Panc1 (cell line): Measurements from ENCODE around the gene APOL5. TPM values are rescaled to one million over a fixed set of nuclear protein-coding genes. Genes with fewer than 3 reads are reported as not detected.

ENCODE experiments used
- ATAC-seq: fragments of 200-7000 bp; cut with Tn5 transposase; 2 replicates; pipeline ENCODE4 v1.9.1; 2020; ENCODE audit warnings: mild to moderate bottlenecking, moderate library complexity
- BruUV-seq: library from RNA; stranded (reverse); fragments of 400-500 nt; replicated peaks from 2 replicates; lab custom pipeline; 2021; lab: Mats Ljungman, UMichigan
- CTCF ChIA-PET: fragments of 300-600 bp; sonication (Branson Sonifier 250); formaldehyde crosslinking; loops from one replicate; lab custom pipeline; 2022; ENCODE audit warnings: antibody characterized with exemption; lab: Charles Lee
- POLR2A ChIA-PET: fragments of 300-600 bp; sonication (Branson Sonifier 250); formaldehyde crosslinking; loops from one replicate; lab custom pipeline; 2022; ENCODE audit warnings: antibody characterized with exemption; lab: Charles Lee
- DNase-seq: peaks from one replicate; pipeline ENCODE4 v3.0.0-alpha.2; 2010; ENCODE audit warnings: low read depth, low spot score
- H3K27ac ChIP-seq: 2 replicates; pipeline ENCODE4 v1.5.1; 2011; ENCODE audit warnings: mild to moderate bottlenecking, low read length, inconsistent platforms
- H3K27me3 ChIP-seq: fragments of 200-500 bp; sonication (Bioruptor generic); 2 replicates; pipeline ENCODE4 v1.6.0; 2014; ENCODE audit warnings: low read length, inconsistent platforms; ENCODE audit not compliant: control insufficient read depth, insufficient read depth
- H3K36me3 ChIP-seq: fragments of 200-500 bp; sonication (Bioruptor generic); 2 replicates; pipeline ENCODE4 v1.5.1; 2014; ENCODE audit warnings: inconsistent platforms, mild to moderate bottlenecking, low read length, moderate library complexity; ENCODE audit not compliant: control insufficient read depth, insufficient read depth
- H3K4me1 ChIP-seq: 2 replicates; pipeline ENCODE4 v1.5.1; 2011; ENCODE audit warnings: inconsistent platforms, mild to moderate bottlenecking, low read length, moderate library complexity; ENCODE audit not compliant: control insufficient read depth, insufficient read depth
- H3K4me3 ChIP-seq, 2 experiments: 2 replicates each; pipeline ENCODE4 v1.5.1; 2011 to 2012; ENCODE audit warnings: low read depth in 2 of 2, low read length in 2 of 2, mild to moderate bottlenecking in 2 of 2, inconsistent platforms in 1 of 2, moderate library complexity in 1 of 2
- H3K9me3 ChIP-seq: fragments of 200-500 bp; sonication (Bioruptor generic); 2 replicates; pipeline ENCODE4 v1.5.1; 2014; ENCODE audit warnings: low read depth, mild to moderate bottlenecking, inconsistent platforms, low read length, moderate library complexity; ENCODE audit not compliant: control insufficient read depth, insufficient read depth
- CTCF ChIP-seq: fragments of 450-650 bp; IDR thresholded peaks from 2 replicates; pipeline ENCODE4 v1.5.1; 2017; ENCODE audit warnings: mild to moderate bottlenecking
- POLR2AphosphoS5 ChIP-seq: IDR thresholded peaks from 2 replicates; pipeline ENCODE4 v1.6.1; 2012; ENCODE audit warnings: mild to moderate bottlenecking, low read depth, low read length, moderate library complexity
- REST ChIP-seq, 2 experiments: IDR thresholded peaks; 2 replicates each; pipeline ENCODE4 v1.6.1; 2011 to 2012; ENCODE audit warnings: low read depth in 2 of 2, control low read depth in 1 of 2, low read length in 1 of 2, mild to moderate bottlenecking in 1 of 2, moderate library complexity in 1 of 2; ENCODE audit not compliant: insufficient read depth in 1 of 2
- SIN3A ChIP-seq: IDR thresholded peaks from 2 replicates; pipeline ENCODE4 v1.6.1; 2012; ENCODE audit warnings: low read depth, mild to moderate bottlenecking, low read length, moderate library complexity, borderline replicate concordance; ENCODE audit not compliant: insufficient read depth
- TCF7L2 ChIP-seq: IDR thresholded peaks from 2 replicates; pipeline ENCODE4 v1.6.1; 2011; ENCODE audit warnings: mild to moderate bottlenecking, low read depth, low read length, inconsistent platforms
- in situ Hi-C: cut with HindIII; loops from 2 replicates; pipeline ENCODE4 v1.10.0; 2016; ENCODE audit warnings: low sequenced_read_pairs, low pct_unique_long_range_greater_than_20kb
- intact Hi-C: fragments of 100-400 bp; cut with micrococcal nuclease; formaldehyde crosslinking; loops from one replicate; pipeline ENCODE4 v1.10.0; 2022; ENCODE audit not compliant: unreplicated experiment
- total RNA-seq: library from RNA; stranded (reverse); gene quantifications from one replicate; pipeline ENCODE4 v1.2.1, GENCODE V29; 2021; ENCODE audit not compliant: unreplicated experiment

Gene APOL5
- total RNA-seq, 1 experiment from 2014 or later: not detected

- in situ Hi-C loops: no loop called here
- H3K27me3 ChIP-seq: no peaks in the 10 kb centered on the region
Observed at GRCh38 chr22:35734517-35734827, 16.8 kb downstream of the APOL5 start.

DNA sequence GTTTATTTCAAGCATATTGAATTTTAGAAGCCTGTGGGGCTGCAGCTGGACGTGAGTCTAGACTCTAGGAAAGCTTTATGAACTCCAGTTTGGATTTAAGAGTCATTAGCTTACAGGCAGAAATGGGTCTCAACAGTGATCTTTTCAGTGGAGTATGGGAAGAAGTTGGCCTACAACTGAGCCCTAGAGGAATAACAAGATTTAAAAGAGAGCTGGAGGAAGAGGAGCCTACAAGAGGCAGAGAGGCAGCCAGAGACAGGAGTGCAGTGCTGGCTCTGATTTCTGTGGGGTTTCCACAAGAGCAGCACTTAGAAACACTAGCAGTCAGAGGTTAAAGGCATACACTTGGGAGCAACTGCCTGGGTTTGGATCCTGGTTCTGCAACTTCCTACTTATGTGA, 17.9 kb downstream of the APOL5 start:
- DNase-seq: no peak
- Histone ChIP-seq H3K27me3 (no peaks in the 10 kb centered on the region), H3K4me1 (no peaks in the 10 kb centered on the region), H3K9me3 (no peaks in the 10 kb centered on the region), H3K27ac (peak overlapping the region; percentile 21; the same call in 1 of the 2 replicates), H3K4me3 (no peak overlapping the region), H3K36me3 (no peaks in the 10 kb centered on the region)
- intact Hi-C loops: no loop called here
- ChIA-PET POLR2A (interaction anchor here (0.6 to 0.7 kb wide), 3 partner anchors 48 to 380 kb away, joined by 4 to 16 read pairs (median 7); no protein-coding TSS in a partner anchor), CTCF (no interaction called here)
- BruUV-seq: no TSS peak
- ATAC-seq: no peak
- TF ChIP-seq POLR2AphosphoS5: no peak
- no peak for TF ChIP-seq SIN3A
- TF ChIP-seq TCF7L2: no peak
- no peak for TF ChIP-seq CTCF
- no peak for TF ChIP-seq REST (IDR thresholded peaks at IDR 0.05; ENCODE audit: insufficient read depth in 1 of 2, low read depth in 2 of 2, low read length in 1 of 2)
- in situ Hi-C loops: no loop called here

More at GRCh38 chr22:35734517-35734827, 16.8 kb downstream of the APOL5 start:
- BruUV-seq: no TSS peak
- no peaks in the 10 kb centered on the region for H3K4me1 ChIP-seq
- intact Hi-C loops: no loop called here
- no peak for ATAC-seq
- no peaks in the 10 kb centered on the region for H3K36me3 ChIP-seq
- H3K9me3 ChIP-seq: no peaks in the 10 kb centered on the region
- TF ChIP-seq CTCF: no peak
- TF ChIP-seq SIN3A: no peak
- no peak for TF ChIP-seq TCF7L2
- TF ChIP-seq REST (IDR thresholded peaks at IDR 0.05; ENCODE audit: insufficient read depth in 1 of 2, low read depth in 2 of 2, low read length in 1 of 2): no peak
- TF ChIP-seq POLR2AphosphoS5: no peak
- no peak overlapping the region for H3K27ac ChIP-seq
- H3K4me3 ChIP-seq: no peak overlapping the region
- DNase-seq: no peak
- ChIA-PET CTCF (no interaction called here), POLR2A (no interaction called here)
